NCI-H2029 (cell line): ENCODE measurements around the gene PNPLA1.

Experiments
- DNase-seq: peaks from one replicate; lab custom pipeline; 2025; lab: John Stamatoyannopoulos, UW

PNPLA1 gene

DNA sequence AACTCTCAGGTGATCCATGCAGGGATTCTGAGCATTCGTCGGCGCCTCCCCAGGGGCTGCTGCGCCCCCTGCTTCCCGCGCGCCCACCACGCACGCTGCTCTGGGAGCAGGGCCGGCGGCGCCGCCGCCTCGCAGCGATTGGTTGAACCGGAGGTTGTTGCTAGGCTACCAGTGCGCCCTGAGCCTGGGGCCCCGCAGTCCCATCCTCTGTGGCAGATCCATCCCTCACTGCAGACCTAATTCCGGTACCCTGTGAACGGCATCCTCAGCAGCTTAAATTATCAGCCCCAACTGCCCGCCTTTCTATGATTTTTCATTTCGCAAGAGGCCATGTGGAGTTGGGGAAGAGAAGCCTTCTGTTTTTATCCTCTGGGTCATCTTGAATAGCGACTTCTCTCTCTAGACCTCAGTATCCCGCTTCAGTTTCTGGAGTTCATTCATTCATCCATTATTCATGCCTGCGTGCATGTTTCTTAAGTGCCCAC is 15.4 kb downstream of the PNPLA1 start:
- no peak for DNase-seq

- DNase-seq = no peak
Measured at GRCh38 chr6:36285797-36286196, 15.9 kb downstream of the PNPLA1 start.

- no peak for DNase-seq
Measured at GRCh38 chr6:36286858-36287257, 17.0 kb downstream of the PNPLA1 start.

- DNase-seq = peak; percentile 70
Measured at GRCh38 chr6:36289281-36289878, 19.5 kb downstream of the PNPLA1 start.

DNA sequence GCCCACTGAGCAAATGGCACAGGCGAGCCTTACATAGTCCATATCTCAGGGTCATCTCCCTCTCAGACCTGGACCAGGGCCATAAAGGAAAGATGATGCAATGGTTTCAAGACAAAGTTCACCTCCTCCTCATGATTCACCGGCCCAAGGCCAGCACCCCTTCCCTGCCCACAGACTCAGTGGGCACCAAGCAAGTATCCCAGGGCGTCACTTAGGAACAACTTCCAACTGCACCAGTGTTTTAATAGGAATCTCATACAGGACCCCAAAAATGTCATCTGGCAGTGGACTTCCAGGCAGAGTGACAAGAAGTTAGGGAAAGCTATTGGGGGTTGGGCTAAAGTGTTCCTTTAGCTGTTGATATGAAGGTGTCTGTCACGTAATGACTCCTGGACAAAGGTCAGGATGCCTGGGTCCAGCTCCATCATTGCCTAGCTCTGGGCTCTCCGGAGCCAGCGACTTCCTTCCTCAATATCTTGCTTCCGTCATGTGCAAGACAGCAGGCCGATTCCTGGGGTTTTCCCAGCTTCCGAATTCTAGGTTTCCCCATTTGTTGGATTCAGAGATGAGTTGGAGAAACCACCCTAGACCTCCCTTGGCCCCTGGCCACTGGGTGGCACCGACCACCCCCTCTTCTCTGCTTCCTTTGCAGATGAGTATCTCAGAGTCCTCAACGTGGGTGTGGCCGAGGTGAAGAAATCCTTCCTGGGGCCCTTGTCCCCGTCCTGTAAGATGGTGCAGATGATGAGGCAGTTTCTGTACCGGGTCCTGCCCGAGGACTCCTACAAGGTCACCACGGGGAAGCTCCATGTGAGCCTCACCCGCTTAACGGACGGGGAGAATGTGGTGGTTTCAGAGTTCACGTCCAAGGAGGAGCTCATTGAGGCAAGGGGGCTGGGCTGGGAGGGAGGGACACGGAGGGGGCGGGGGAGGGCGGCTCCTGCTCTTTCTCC is 21.1 kb downstream of the PNPLA1 start:
- no peak for DNase-seq

- DNase-seq = no peak
Measured at GRCh38 chr6:36292170-36292569, 22.3 kb downstream of the PNPLA1 start.

DNA sequence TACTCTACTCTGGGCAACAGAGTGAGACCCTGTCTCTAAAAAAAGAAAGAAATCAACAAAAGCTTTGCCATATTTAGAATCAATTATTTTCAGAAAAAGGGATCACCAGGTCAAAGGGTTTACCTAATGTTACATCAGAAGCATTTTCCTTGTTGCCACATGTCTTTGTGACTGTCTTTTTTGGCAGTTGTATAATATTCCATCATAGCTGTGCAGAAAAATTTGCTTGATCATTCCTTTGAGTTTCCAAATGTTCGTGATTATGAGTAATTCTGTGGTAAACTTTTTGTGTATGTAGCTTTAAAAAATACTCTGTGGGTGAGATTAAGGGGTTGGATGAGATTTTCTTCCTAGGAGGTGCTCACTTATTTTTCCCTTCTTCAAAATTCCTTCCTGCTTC is 26.4 kb downstream of the PNPLA1 start:
- DNase-seq = no peak

DNA sequence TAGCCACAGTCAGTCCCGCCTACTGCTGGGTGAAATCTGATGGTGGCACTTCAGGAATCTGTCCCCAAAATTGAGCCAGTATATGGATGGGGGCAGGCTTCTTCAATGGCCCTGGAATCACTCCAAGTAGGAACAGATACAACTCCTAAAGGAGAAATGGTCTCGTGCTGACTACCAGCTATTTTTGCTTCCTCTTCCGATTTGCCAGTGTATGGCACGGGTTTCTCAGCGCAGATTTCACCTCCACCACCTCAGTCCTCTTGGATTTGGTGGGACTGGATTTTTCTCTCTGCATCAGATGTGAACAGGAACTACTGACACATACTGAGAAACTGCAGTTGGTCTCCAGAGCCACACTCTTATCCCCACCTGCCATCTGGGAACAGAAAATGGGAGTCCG is 27.2 kb downstream of the PNPLA1 start:
- no peak for DNase-seq

GRCh38 chr6:36297511-36297910 is 27.7 kb downstream of the PNPLA1 start:
- DNase-seq = no peak

GRCh38 chr6:36298027-36298426 is 28.2 kb downstream of the PNPLA1 start:
- no peak for DNase-seq

DNA sequence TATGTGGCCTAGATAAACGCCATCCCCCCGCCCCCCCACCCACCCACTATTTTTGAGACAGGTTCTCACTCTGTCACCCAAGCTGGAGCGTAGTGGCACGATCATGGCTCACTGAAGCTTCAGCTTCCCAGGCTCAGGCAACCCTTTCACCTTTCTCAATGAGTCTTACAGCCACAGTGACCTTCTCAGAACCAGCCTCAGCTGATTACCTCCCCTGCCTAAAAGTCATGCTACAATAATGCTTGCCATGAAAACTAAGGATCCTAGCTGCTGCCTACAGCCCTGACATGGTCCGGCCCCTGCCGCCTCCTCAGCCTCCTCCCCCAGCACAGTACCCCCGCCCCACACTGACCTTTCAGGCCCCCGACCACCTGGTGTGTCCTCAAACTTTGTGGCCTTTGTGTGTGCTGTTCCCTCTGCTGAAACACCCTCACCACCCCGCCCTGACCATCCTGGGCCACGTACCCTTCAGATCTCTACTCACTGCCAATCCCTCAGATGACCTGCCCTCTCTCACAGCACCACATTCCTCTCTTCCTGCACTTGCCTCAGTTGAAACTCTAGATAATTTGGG is 31.3 kb downstream of the PNPLA1 start:
- no peak for DNase-seq

DNA sequence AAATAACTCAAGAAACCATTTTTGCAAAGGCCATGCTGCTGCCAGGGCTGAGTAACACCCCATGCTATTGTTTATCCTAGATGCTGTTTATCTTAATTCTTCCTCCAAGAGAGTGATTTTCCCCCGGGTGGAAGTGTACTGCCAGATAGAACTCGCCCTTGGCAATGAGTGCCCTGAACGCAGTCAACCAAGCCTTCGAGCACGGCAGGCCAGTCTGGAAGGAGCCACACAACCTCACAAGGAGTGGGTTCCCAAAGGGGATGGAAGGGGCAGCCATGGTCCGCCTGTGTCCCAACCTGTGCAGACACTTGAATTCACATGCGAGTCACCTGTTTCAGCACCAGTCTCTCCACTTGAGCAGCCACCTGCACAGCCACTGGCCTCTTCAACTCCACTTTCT is 31.9 kb downstream of the PNPLA1 start:
- peak; percentile 49 for DNase-seq

- DNase-seq = peak; percentile 83
Measured at GRCh38 chr6:36302227-36302976, 32.5 kb downstream of the PNPLA1 start.

GRCh38 chr6:36305885-36306284 is 36.0 kb downstream of the PNPLA1 start:
- no peak for DNase-seq

GRCh38 chr6:36306375-36306774 is 36.5 kb downstream of the PNPLA1 start:
- DNase-seq = no peak

DNA sequence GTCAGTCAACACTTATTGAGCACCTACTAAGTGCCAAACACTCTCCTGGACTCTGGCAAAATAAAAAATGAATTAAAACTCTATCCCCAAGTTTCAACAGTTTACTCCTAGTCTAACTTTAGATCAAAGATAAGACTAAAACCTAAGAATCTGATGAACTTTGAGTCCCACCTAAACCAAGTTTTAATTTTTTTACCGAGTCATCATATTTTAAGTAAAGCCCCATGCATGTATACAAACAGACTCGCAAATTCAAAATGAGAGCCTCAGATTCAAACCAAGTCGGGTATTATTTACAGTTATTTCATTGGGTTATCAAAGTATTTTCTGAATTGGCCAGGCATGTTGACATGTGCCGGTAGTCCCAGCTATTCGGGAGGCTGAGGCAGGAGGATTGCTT is 38.7 kb downstream of the PNPLA1 start:
- no peak for DNase-seq

DNA sequence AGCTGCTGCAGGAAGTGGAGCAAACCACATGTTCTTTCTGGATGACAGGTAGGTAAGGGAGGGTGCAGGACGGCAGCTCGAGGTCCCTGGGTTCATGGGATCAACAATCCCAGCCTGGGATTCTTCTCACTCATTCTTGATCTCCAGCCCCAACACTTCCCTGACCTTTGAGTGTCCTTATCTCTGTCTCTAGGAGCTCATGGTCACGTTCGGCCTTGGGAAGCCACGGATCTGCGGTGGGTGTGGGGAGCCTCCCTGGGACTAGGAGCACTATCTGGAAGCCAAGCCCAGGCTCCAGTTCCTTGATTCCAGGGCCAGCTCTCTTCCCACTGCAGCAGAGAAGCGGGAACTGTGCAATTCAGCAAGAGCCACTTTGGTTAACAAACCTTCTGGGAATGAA is 39.3 kb downstream of the PNPLA1 start:
- DNase-seq = no peak

- DNase-seq = no peak
Measured at GRCh38 chr6:36309900-36310299, 40.0 kb downstream of the PNPLA1 start.

GRCh38 chr6:36312854-36313648 is 43.2 kb downstream of the PNPLA1 start:
- DNase-seq = no peak

DNA sequence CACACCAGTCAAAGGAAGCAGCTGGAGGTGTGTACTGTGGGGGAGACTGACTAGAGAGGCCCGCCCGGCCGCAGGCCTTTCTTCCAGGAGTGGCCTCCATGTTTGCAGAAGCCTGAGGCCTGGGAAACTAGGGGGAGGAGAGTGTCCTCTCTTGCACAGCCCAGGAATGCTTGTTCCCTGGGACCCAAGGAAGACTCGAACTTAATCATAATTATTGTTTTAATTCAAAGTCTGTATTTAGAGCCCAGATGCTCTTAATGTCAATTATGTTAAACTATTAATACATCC is 43.7 kb downstream of the PNPLA1 start:
- no peak for DNase-seq

DNA sequence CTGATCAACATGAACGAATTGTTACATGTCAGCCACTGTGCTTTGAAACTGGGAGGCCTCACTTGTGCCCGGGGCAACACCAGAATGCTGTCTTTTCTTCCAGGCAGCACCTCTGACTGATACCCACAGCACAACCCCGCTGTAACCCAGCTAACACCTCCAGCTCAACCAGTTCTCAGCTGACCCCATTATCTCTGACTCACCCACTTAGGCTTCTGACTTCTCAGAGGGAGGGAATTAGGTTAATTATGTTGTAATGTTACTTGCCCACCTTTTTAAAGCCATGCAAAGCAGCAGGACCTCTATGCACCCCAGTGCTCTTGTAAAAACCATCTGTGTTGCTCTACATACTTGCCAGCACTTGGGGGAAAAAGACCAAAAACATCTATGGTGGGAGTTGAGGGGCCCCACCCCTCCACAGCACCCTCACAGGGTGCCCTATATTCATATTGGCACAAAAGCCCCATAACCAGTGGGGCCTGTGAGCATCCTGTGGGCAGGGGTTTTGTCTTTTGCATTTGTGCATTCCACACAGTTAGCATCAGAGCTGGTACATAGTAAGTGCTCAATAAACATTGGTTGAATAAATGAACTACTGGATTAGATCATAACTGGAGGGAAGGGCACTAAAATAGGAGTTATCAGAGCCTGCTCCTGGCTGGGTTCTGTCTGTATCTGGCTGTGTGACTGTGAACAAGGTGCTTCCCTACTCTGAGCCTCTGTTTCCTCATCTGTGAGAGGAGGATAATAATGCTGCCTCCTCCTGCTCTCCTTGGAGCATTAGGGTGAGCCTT is 44.6 kb downstream of the PNPLA1 start:
- DNase-seq = no peak
